ENCODE results near the gene MILR1. TPM values are rescaled to one million over a fixed set of nuclear protein-coding genes. Genes with fewer than 3 reads are reported as not detected.

The MILR1 gene
- total and polyA plus RNA-seq, 2 experiments from 2014 or later, result 0.47 TPM

DNA sequence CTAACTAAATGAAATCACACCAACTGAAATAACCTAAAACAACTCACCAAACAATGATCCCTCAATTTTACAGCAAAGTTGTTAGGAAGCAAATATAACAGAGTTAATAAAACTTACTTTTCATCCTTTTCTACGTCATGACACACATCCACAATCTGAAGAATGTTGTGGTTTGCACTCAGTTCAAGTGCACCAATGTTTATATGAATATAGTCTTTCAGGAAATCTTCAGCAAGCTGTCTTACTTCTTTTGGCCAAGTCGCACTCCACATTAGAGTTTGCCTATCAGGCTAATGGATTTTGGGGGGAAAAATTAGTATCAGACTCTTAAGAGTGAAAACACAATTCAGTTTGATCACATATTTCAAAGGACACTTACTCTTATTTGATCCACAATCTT is 53.9 kb downstream of the MILR1 start:
- no peaks in the 10 kb centered on the region for H3K9me2 ChIP-seq (replicated peaks; ENCODE audit: insufficient read depth)
- DNase-seq (ENCODE audit: low spot score), result no peak
- H3K79me2 ChIP-seq, result peaks cover 72% of the 10 kb centered on the region
- WGBS (ENCODE audit: low lambda C conversion rate, missing lambda C conversion rate), result 85% methylated on average over 2 of the region's 2 CpGs
- no peak overlapping the region for H2AFZ ChIP-seq
- H3K36me3 ChIP-seq (replicated peaks; ENCODE audit: insufficient read depth, low read depth), result peaks cover 13% of the 10 kb centered on the region
- H3K4me3 ChIP-seq, result no peak overlapping the region
- H3K4me1 ChIP-seq (ENCODE audit: insufficient read depth), result peaks cover 23% of the 10 kb centered on the region
- no peaks in the 10 kb centered on the region for H3K9me3 ChIP-seq (ENCODE audit: low read depth)
- peak overlapping the region; percentile 88 for H3K4me2 ChIP-seq
- peaks cover 75% of the 10 kb centered on the region for H4K20me1 ChIP-seq (ENCODE audit: insufficient read depth, poor library complexity, severe bottlenecking)
- H3K27ac ChIP-seq, result peak overlapping the region; percentile 9
- H3K27me3 ChIP-seq, result no peaks in the 10 kb centered on the region
- TF ChIP-seq, protein P1, sequence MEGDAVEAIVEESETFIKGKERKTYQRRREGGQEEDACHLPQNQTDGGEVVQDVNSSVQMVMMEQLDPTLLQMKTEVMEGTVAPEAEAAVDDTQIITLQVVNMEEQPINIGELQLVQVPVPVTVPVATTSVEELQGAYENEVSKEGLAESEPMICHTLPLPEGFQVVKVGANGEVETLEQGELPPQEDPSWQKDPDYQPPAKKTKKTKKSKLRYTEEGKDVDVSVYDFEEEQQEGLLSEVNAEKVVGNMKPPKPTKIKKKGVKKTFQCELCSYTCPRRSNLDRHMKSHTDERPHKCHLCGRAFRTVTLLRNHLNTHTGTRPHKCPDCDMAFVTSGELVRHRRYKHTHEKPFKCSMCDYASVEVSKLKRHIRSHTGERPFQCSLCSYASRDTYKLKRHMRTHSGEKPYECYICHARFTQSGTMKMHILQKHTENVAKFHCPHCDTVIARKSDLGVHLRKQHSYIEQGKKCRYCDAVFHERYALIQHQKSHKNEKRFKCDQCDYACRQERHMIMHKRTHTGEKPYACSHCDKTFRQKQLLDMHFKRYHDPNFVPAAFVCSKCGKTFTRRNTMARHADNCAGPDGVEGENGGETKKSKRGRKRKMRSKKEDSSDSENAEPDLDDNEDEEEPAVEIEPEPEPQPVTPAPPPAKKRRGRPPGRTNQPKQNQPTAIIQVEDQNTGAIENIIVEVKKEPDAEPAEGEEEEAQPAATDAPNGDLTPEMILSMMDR (IDR thresholded peaks at IDR 0.05; ENCODE audit: poor library complexity), result no peak
- no peak for TF ChIP-seq EZH2phosphoT487 (IDR thresholded peaks at IDR 0.05; ENCODE audit: low read depth, severe bottlenecking, unreplicated experiment)
- TF ChIP-seq EZH2 (IDR thresholded peaks at IDR 0.05; ENCODE audit: borderline replicate concordance), result no peak

DNA sequence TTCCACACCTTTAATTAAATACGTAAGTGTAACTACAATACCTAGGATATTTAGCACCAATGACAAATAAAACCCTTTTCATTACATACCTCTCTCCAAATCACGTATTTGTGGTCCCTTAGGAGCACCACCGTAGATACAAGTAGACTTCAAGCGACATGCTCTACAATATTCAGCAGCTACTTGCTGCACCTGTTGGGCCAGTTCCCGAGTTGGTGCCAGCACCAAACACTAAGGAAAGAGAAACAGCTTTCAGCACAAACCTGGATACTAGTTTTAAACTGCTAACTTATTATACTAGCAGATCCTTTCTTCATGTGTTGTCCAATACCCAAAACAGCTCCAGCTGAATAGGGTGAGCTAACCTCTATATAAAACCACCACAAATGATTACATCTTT is 54.4 kb downstream of the MILR1 start:
- Histone ChIP-seq H3K4me3 (no peak overlapping the region), H4K20me1 (ENCODE audit: insufficient read depth, poor library complexity, severe bottlenecking) (peaks cover 76% of the 10 kb centered on the region), H3K4me1 (ENCODE audit: insufficient read depth) (peaks cover 18% of the 10 kb centered on the region)

DNA sequence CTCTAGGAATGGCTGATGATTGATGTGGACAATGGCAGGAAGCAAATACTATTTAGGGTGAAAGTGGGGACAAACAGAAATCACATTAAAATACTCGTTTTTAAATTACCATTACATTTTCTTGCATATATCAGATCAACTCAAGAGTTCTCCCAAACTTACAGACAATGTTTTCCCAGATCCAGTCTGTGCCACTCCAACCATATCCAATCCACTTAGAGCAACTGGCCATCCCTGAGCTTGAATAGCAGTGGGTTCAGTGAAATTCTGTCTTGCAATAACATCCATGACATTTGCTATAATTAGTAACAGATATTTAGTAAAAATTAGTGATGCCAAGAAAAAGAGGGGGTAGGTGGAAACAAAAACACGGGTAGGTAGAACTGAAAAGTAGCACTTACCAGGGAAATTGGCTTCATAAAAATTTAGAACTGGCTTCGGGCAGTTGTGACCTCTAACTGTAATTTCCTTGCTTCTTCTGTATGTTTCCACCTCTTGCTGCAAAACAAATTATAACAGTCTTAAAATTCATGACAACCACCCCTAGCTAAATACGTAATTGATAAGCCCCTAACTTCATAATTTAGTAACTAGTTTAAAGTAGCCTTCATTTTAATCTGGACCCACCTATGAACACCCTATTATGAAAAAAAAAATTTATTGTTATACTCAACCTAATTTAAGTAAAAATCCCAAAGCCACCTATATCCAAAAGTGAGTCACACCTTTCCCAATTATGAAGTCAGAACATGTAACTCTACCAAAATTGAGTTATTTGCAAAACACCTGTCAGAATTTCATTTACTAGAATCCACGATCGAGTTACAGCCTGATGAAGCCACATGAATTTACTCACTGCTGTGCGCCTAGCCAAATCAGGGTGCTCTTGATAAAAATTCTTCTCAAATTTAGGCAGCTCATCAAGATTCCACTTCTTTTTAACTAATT is 55.2 kb downstream of the MILR1 start:
- no peak for DNase-seq (ENCODE audit: low spot score)
- H3K4me1 ChIP-seq (ENCODE audit: insufficient read depth), result peaks cover 13% of the 10 kb centered on the region
- H3K36me3 ChIP-seq (replicated peaks; ENCODE audit: insufficient read depth, low read depth), result peaks cover 8% of the 10 kb centered on the region
- peaks cover 82% of the 10 kb centered on the region for H3K79me2 ChIP-seq
- peak overlapping the region; percentile 88 for H3K4me2 ChIP-seq
- H4K20me1 ChIP-seq (ENCODE audit: insufficient read depth, poor library complexity, severe bottlenecking), result peaks cover 76% of the 10 kb centered on the region
- no peaks in the 10 kb centered on the region for H3K9me2 ChIP-seq (replicated peaks; ENCODE audit: insufficient read depth)
- TF ChIP-seq, protein P1 (IDR thresholded peaks at IDR 0.05; ENCODE audit: poor library complexity), result no peak
- no peak for TF ChIP-seq EZH2phosphoT487 (IDR thresholded peaks at IDR 0.05; ENCODE audit: low read depth, severe bottlenecking, unreplicated experiment)
- TF ChIP-seq EZH2 (IDR thresholded peaks at IDR 0.05; ENCODE audit: borderline replicate concordance), result no peak
- peak overlapping the region; percentile 93 for H3K4me3 ChIP-seq
- H3K27ac ChIP-seq, result peak overlapping the region; percentile 100
- H3K9me3 ChIP-seq (ENCODE audit: low read depth), result no peaks in the 10 kb centered on the region
- H2AFZ ChIP-seq, result no peak overlapping the region
- H3K27me3 ChIP-seq, result no peaks in the 10 kb centered on the region
- 46% methylated on average over 7 of the region's 7 CpGs for WGBS (ENCODE audit: low lambda C conversion rate, missing lambda C conversion rate)

More for the DNA sequence above, 54.4 kb downstream of the MILR1 start:
- DNase-seq (ENCODE audit: low spot score), result no peak
- H3K9me3 ChIP-seq (ENCODE audit: low read depth), result no peaks in the 10 kb centered on the region
- no peaks in the 10 kb centered on the region for H3K9me2 ChIP-seq (replicated peaks; ENCODE audit: insufficient read depth)
- 87% methylated on average over 5 of the region's 5 CpGs for WGBS (ENCODE audit: low lambda C conversion rate, missing lambda C conversion rate)
- peak overlapping the region; percentile 9 for H3K27ac ChIP-seq
- no peaks in the 10 kb centered on the region for H3K27me3 ChIP-seq
- H3K4me2 ChIP-seq, result peak overlapping the region; percentile 88
- H3K79me2 ChIP-seq, result peaks cover 77% of the 10 kb centered on the region
- no peak overlapping the region for H2AFZ ChIP-seq
- TF ChIP-seq, protein P1 (IDR thresholded peaks at IDR 0.05; ENCODE audit: poor library complexity), result no peak
- TF ChIP-seq EZH2phosphoT487 (IDR thresholded peaks at IDR 0.05; ENCODE audit: low read depth, severe bottlenecking, unreplicated experiment) (no peak), EZH2 (IDR thresholded peaks at IDR 0.05; ENCODE audit: borderline replicate concordance) (no peak)
- H3K36me3 ChIP-seq (replicated peaks; ENCODE audit: insufficient read depth, low read depth), result peaks cover 13% of the 10 kb centered on the region
